Measurements from ENCODE around the gene TIMP2. TPM values are rescaled to one million over a fixed set of nuclear protein-coding genes. Genes with fewer than 3 reads are reported as not detected.

TIMP2 gene
- total and polyA plus RNA-seq, 2 of the 13 experiments (the other 11 are each of a cell fraction or from before 2014, with no cell fraction given) = 3.8 to 8.5 TPM

DNA sequence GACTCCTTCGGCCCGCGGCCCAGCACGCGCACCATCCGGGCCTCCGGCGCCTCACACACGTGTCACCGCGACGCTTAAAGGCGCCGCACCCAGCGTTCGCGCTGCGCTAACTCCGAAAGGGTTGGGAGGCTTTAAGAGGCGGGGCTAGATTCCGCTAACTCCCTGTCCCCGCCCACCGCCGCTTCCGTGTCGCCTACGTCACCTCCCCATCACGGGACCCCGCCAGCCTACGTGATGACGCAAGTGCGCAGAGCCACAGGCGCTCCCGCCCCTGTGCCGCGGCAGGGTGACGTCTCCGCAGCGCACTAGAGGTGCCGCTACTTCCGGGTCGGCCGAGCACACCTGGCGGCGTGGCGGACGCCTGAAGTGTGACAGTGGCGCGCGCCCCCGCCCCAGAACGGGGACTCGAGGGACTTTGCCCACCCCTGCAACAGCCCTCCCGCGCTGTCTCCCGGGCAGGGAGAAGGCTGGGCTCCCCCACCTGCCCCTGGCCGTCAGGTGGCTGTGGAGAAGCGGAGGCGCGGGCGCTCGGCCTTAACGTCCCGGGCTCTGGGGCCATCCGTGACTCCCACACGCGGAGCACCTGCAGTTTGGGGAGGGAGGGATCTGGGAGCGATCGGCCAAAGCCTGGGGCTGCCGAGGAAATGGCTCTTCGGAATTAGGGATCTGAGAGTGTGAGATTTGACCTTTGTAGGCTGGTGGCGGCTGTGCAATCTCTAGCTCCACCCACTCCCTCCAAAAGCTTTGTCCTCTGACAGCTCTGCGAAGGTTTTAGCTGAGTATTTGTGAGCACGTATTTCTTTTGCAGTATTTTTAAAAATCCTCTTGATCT, 84.2 kb downstream of the TIMP2 start, which contains the start of gene USP36 (continued):
- TF ChIP-seq ZNF556 (CRISPR knock-in tag; IDR thresholded peaks at IDR 0.05; ENCODE audit: borderline replicate concordance) (peak; percentile 99), KLF9 (CRISPR knock-in tag; IDR thresholded peaks at IDR 0.05; ENCODE audit: low read depth) (no peak), ZNF616 (CRISPR knock-in tag; IDR thresholded peaks at IDR 0.05; ENCODE audit: low read depth) (peak; percentile 36; the same call in 1 of the 2 replicates), ATRX (CRISPR knock-in tag; IDR thresholded peaks at IDR 0.05; ENCODE audit: borderline replicate concordance) (0 out of 2 replicates have a peak, but pooled peaks have one; percentile 71), ZNF605 (CRISPR knock-in tag; IDR thresholded peaks at IDR 0.05) (peak; percentile 81), ERF (CRISPR knock-in tag; IDR thresholded peaks at IDR 0.05) (peak; percentile 98), GFI1 (CRISPR knock-in tag; IDR thresholded peaks at IDR 0.05; ENCODE audit: borderline replicate concordance) (peak; percentile 88), HOXD1 (CRISPR knock-in tag; IDR thresholded peaks at IDR 0.05) (peak; percentile 87; the same call in 1 of the 2 replicates), MBNL3 (CRISPR knock-in tag; conservative IDR thresholded peaks at IDR 0.05) (no peak), ZFX (CRISPR knock-in tag; IDR thresholded peaks at IDR 0.05; ENCODE audit: low read depth) (peak; percentile 97), FOXA3 (CRISPR knock-in tag; IDR thresholded peaks at IDR 0.05) (peak; percentile 74), GATAD2A (CRISPR knock-in tag; IDR thresholded peaks at IDR 0.05) (peak; percentile 85), ZNF296 (CRISPR knock-in tag; conservative IDR thresholded peaks at IDR 0.05) (no peak), YEATS2 (CRISPR knock-in tag; IDR thresholded peaks at IDR 0.05; ENCODE audit: borderline replicate concordance) (peak; percentile 98), AHR (CRISPR knock-in tag; IDR thresholded peaks at IDR 0.05) (peak; percentile 98), ELF3 (CRISPR knock-in tag; IDR thresholded peaks at IDR 0.05) (peak; percentile 100), HOXA9 (CRISPR knock-in tag; IDR thresholded peaks at IDR 0.05; ENCODE audit: borderline replicate concordance) (peak; percentile 91), HMGA1 (CRISPR knock-in tag; conservative IDR thresholded peaks at IDR 0.05) (no peak), HMG20B (CRISPR knock-in tag; conservative IDR thresholded peaks at IDR 0.05) (no peak; the same call in 1 of the 2 replicates)
- TF ChIP-seq, protein P1, sequence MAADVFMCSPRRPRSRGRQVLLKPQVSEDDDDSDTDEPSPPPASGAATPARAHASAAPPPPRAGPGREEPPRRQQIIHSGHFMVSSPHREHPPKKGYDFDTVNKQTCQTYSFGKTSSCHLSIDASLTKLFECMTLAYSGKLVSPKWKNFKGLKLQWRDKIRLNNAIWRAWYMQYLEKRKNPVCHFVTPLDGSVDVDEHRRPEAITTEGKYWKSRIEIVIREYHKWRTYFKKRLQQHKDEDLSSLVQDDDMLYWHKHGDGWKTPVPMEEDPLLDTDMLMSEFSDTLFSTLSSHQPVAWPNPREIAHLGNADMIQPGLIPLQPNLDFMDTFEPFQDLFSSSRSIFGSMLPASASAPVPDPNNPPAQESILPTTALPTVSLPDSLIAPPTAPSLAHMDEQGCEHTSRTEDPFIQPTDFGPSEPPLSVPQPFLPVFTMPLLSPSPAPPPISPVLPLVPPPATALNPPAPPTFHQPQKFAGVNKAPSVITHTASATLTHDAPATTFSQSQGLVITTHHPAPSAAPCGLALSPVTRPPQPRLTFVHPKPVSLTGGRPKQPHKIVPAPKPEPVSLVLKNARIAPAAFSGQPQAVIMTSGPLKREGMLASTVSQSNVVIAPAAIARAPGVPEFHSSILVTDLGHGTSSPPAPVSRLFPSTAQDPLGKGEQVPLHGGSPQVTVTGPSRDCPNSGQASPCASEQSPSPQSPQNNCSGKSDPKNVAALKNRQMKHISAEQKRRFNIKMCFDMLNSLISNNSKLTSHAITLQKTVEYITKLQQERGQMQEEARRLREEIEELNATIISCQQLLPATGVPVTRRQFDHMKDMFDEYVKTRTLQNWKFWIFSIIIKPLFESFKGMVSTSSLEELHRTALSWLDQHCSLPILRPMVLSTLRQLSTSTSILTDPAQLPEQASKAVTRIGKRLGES (CRISPR knock-in tag; IDR thresholded peaks at IDR 0.05; ENCODE audit: borderline replicate concordance) = no peak
- TF ChIP-seq, protein P2, sequence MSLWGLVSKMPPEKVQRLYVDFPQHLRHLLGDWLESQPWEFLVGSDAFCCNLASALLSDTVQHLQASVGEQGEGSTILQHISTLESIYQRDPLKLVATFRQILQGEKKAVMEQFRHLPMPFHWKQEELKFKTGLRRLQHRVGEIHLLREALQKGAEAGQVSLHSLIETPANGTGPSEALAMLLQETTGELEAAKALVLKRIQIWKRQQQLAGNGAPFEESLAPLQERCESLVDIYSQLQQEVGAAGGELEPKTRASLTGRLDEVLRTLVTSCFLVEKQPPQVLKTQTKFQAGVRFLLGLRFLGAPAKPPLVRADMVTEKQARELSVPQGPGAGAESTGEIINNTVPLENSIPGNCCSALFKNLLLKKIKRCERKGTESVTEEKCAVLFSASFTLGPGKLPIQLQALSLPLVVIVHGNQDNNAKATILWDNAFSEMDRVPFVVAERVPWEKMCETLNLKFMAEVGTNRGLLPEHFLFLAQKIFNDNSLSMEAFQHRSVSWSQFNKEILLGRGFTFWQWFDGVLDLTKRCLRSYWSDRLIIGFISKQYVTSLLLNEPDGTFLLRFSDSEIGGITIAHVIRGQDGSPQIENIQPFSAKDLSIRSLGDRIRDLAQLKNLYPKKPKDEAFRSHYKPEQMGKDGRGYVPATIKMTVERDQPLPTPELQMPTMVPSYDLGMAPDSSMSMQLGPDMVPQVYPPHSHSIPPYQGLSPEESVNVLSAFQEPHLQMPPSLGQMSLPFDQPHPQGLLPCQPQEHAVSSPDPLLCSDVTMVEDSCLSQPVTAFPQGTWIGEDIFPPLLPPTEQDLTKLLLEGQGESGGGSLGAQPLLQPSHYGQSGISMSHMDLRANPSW (CRISPR knock-in tag; IDR thresholded peaks at IDR 0.05; ENCODE audit: borderline replicate concordance) = peak; percentile 96
- TF ChIP-seq, protein P3, sequence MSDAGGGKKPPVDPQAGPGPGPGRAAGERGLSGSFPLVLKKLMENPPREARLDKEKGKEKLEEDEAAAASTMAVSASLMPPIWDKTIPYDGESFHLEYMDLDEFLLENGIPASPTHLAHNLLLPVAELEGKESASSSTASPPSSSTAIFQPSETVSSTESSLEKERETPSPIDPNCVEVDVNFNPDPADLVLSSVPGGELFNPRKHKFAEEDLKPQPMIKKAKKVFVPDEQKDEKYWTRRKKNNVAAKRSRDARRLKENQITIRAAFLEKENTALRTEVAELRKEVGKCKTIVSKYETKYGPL (CRISPR knock-in tag; IDR thresholded peaks at IDR 0.05) = 0 out of 2 replicates have a peak, but pooled peaks have one; percentile 33
- TF ChIP-seq, protein P4, sequence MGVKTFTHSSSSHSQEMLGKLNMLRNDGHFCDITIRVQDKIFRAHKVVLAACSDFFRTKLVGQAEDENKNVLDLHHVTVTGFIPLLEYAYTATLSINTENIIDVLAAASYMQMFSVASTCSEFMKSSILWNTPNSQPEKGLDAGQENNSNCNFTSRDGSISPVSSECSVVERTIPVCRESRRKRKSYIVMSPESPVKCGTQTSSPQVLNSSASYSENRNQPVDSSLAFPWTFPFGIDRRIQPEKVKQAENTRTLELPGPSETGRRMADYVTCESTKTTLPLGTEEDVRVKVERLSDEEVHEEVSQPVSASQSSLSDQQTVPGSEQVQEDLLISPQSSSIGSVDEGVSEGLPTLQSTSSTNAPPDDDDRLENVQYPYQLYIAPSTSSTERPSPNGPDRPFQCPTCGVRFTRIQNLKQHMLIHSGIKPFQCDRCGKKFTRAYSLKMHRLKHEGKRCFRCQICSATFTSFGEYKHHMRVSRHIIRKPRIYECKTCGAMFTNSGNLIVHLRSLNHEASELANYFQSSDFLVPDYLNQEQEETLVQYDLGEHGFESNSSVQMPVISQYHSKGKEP (CRISPR knock-in tag; IDR thresholded peaks at IDR 0.05) = peak; percentile 58; the same call in 1 of the 2 replicates
